ENCODE measurements around the gene PSEN2. TPM values are rescaled to one million over a fixed set of nuclear protein-coding genes. Genes with fewer than 3 reads are reported as not detected.

PSEN2 gene
- total and polyA plus RNA-seq, 9 of the 15 experiments (the other 6 are each of a cell fraction or from before 2014, with no cell fraction given), result 2.3 to 21.5 (median 13.7) TPM

GRCh38 chr1:226870401-226871279, at the start of gene PSEN2 (continued):
- TF ChIP-seq HNRNPLL (IDR thresholded peaks at IDR 0.05; ENCODE audit: low read depth, low read length, poor library complexity, severe bottlenecking), result peak; percentile 100
- peak; percentile 42; the same call in 1 of the 2 replicates for TF ChIP-seq MTA2 (IDR thresholded peaks at IDR 0.05; ENCODE audit: low read depth)
- no peak for TF ChIP-seq PTBP1 (IDR thresholded peaks at IDR 0.05; ENCODE audit: low read depth, low read length)
- TF ChIP-seq POLR2B (IDR thresholded peaks at IDR 0.05; ENCODE audit: low read depth, partially characterized antibody), result no peak
- no peak for TF ChIP-seq HINFP (tag; conservative IDR thresholded peaks at IDR 0.05; ENCODE audit: low read depth)
- peak; percentile 79; the same call in 1 of the 2 replicates for TF ChIP-seq KAT7 (CRISPR knock-in tag; IDR thresholded peaks at IDR 0.05; ENCODE audit: borderline replicate concordance)
- peak; percentile 70; the same call in 1 of the 2 replicates for TF ChIP-seq RERE (CRISPR knock-in tag; IDR thresholded peaks at IDR 0.05; ENCODE audit: borderline replicate concordance)
- TF ChIP-seq FOXM1 (IDR thresholded peaks at IDR 0.05; ENCODE audit: low read depth), result no peak
- TF ChIP-seq FOXM1 (CRISPR knock-in tag; IDR thresholded peaks at IDR 0.05; ENCODE audit: low read depth), result no peak
- TF ChIP-seq, protein P1, sequence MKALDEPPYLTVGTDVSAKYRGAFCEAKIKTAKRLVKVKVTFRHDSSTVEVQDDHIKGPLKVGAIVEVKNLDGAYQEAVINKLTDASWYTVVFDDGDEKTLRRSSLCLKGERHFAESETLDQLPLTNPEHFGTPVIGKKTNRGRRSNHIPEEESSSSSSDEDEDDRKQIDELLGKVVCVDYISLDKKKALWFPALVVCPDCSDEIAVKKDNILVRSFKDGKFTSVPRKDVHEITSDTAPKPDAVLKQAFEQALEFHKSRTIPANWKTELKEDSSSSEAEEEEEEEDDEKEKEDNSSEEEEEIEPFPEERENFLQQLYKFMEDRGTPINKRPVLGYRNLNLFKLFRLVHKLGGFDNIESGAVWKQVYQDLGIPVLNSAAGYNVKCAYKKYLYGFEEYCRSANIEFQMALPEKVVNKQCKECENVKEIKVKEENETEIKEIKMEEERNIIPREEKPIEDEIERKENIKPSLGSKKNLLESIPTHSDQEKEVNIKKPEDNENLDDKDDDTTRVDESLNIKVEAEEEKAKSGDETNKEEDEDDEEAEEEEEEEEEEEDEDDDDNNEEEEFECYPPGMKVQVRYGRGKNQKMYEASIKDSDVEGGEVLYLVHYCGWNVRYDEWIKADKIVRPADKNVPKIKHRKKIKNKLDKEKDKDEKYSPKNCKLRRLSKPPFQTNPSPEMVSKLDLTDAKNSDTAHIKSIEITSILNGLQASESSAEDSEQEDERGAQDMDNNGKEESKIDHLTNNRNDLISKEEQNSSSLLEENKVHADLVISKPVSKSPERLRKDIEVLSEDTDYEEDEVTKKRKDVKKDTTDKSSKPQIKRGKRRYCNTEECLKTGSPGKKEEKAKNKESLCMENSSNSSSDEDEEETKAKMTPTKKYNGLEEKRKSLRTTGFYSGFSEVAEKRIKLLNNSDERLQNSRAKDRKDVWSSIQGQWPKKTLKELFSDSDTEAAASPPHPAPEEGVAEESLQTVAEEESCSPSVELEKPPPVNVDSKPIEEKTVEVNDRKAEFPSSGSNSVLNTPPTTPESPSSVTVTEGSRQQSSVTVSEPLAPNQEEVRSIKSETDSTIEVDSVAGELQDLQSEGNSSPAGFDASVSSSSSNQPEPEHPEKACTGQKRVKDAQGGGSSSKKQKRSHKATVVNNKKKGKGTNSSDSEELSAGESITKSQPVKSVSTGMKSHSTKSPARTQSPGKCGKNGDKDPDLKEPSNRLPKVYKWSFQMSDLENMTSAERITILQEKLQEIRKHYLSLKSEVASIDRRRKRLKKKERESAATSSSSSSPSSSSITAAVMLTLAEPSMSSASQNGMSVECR (CRISPR knock-in tag; IDR thresholded peaks at IDR 0.05), result peak; percentile 64; the same call in 1 of the 2 replicates
- peak; percentile 81 for TF ChIP-seq RBFOX2 (IDR thresholded peaks at IDR 0.05; ENCODE audit: low read depth, low read length)
- TF ChIP-seq CBFA2T3 (IDR thresholded peaks at IDR 0.05), result peak; percentile 14; the same call in 1 of the 2 replicates
